OCI-LY7 (cell line): ENCODE measurements around the gene FUNDC2. TPM values are rescaled to one million over a fixed set of nuclear protein-coding genes. Genes with fewer than 3 reads are reported as not detected.

Source experiments
- BruUV-seq: library from RNA; stranded (reverse); fragments of 400-500 nt; replicated peaks from 2 replicates; lab custom pipeline; 2021; lab: Mats Ljungman, UMichigan
- CTCF ChIA-PET: fragments of 300-600 bp; sonication (Branson Sonifier 250); formaldehyde crosslinking; loops from one replicate; lab custom pipeline; 2022; ENCODE audit warnings: antibody characterized with exemption; ENCODE audit not compliant: unreplicated experiment; lab: Charles Lee
- POLR2A ChIA-PET: fragments of 300-600 bp; sonication (Branson Sonifier 250); formaldehyde crosslinking; loops from one replicate; lab custom pipeline; 2022; ENCODE audit warnings: antibody characterized with exemption; lab: Charles Lee
- DNase-seq: peaks from one replicate; pipeline ENCODE4 v3.0.0-alpha.2; 2015; ENCODE audit warnings: low spot score
- H2AFZ ChIP-seq: fragments of 200-600 bp; sonication (generic), shearing (Covaris generic); 2 replicates; pipeline ENCODE4 v1.6.1; 2014; ENCODE audit warnings: mild to moderate bottlenecking, antibody characterized with exemption, low read length, moderate library complexity
- H3K27ac ChIP-seq: fragments of 200-600 bp; sonication (generic); 2 replicates; pipeline ENCODE4 v1.5.1; 2014; ENCODE audit warnings: mixed run types, low read depth, mild to moderate bottlenecking, moderate library complexity, low read length, inconsistent platforms; ENCODE audit not compliant: poor library complexity, severe bottlenecking
- H3K36me3 ChIP-seq: fragments of 200-600 bp; sonication (generic); 2 replicates; pipeline ENCODE4 v1.6.1; 2014; ENCODE audit warnings: mild to moderate bottlenecking, antibody characterized with exemption, low read length, moderate library complexity, mixed read lengths; ENCODE audit not compliant: insufficient read depth
- H3K4me1 ChIP-seq: fragments of 200-600 bp; sonication (generic); 2 replicates; pipeline ENCODE4 v1.5.1; 2014; ENCODE audit warnings: mild to moderate bottlenecking, low read length; ENCODE audit not compliant: insufficient read depth, poor library complexity, severe bottlenecking
- H3K4me2 ChIP-seq: fragments of 200-600 bp; sonication (generic); 2 replicates; pipeline ENCODE4 v1.6.1; 2014; ENCODE audit warnings: mild to moderate bottlenecking, low read length
- H3K4me3 ChIP-seq: fragments of 200-600 bp; sonication (generic); 2 replicates; pipeline ENCODE4 v1.5.1; 2014; ENCODE audit warnings: mild to moderate bottlenecking, low read depth, low read length; ENCODE audit not compliant: poor library complexity, severe bottlenecking
- H3K79me2 ChIP-seq: fragments of 200-600 bp; sonication (generic); 2 replicates; pipeline ENCODE4 v1.6.1; 2016; ENCODE audit warnings: low read depth, mild to moderate bottlenecking, low read length, moderate library complexity, mixed read lengths; ENCODE audit not compliant: insufficient read depth
- H3K9me2 ChIP-seq: fragments of 200-600 bp; sonication (generic); 2 replicates; pipeline ENCODE4 v1.6.1; 2016; ENCODE audit warnings: mild to moderate bottlenecking, low read length, mixed read lengths; ENCODE audit not compliant: insufficient read depth
- H3K9me3 ChIP-seq: fragments of 200-600 bp; sonication (generic); 2 replicates; pipeline ENCODE4 v1.6.1; 2014; ENCODE audit warnings: mild to moderate bottlenecking, mixed run types, low read length, mixed read lengths
- H4K20me1 ChIP-seq: fragments of 200-600 bp; sonication (generic); 2 replicates; pipeline ENCODE4 v1.6.1; 2014; ENCODE audit warnings: mild to moderate bottlenecking, antibody characterized with exemption, low read length, moderate library complexity, mixed read lengths; ENCODE audit not compliant: insufficient read depth
- EZH2phosphoT487 ChIP-seq: fragments of 200-600 bp; sonication (generic); IDR thresholded peaks from 2 replicates; pipeline ENCODE4 v1.6.1; 2018; ENCODE audit warnings: low read depth, borderline replicate concordance, mild to moderate bottlenecking, mixed run types, antibody characterized with exemption, low read length, moderate library complexity, mixed read lengths
- intact Hi-C: fragments of 100-400 bp; cut with micrococcal nuclease; formaldehyde crosslinking; loops from one replicate; pipeline ENCODE4 v1.10.0; 2022; ENCODE audit not compliant: unreplicated experiment
- total RNA-seq, 2 experiments: library from RNA; depleted of rRNA in 1 of 2; stranded (reverse); fragments of >200 nt in 1 of 2; shearing (Covaris generic) in 1 of 2; gene quantifications; 2 replicates each; pipeline ENCODE4 v1.2.3, GENCODE V29; 2014 to 2022
- TF ChIP-seq, protein P1 (sequence below): fragments of 200-600 bp; sonication (generic); conservative IDR thresholded peaks from 2 replicates; pipeline ENCODE4 v1.5.1; 2014; ENCODE audit warnings: mild to moderate bottlenecking, antibody characterized with exemption, low read length, moderate library complexity, mixed read lengths

Gene FUNDC2
- total RNA-seq, 2 experiments from 2014 or later: 37.2 to 50.0 TPM

DNA sequence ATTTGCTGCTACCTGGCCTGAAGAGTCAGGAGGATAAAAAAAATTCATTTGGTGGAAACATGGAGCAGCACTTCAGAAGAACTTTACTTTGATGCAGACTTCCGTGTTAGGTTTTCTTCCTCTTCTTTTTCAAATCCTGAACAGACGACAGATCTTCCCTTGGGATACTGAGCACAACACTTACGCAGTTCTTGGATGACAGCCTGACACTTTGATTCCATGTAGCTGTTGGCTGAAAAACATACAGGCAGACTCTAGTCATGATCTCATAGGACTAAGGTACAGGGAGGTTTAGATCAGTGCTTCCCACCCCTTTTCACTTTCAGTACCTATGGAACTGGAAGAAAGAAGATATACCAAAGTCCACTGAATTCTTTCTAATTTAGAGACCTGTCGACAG is 35.1 kb downstream of the FUNDC2 start:
- H3K4me1 ChIP-seq: no peaks in the 10 kb centered on the region
- H3K9me3 ChIP-seq: no peaks in the 10 kb centered on the region
- TF ChIP-seq, protein P1, sequence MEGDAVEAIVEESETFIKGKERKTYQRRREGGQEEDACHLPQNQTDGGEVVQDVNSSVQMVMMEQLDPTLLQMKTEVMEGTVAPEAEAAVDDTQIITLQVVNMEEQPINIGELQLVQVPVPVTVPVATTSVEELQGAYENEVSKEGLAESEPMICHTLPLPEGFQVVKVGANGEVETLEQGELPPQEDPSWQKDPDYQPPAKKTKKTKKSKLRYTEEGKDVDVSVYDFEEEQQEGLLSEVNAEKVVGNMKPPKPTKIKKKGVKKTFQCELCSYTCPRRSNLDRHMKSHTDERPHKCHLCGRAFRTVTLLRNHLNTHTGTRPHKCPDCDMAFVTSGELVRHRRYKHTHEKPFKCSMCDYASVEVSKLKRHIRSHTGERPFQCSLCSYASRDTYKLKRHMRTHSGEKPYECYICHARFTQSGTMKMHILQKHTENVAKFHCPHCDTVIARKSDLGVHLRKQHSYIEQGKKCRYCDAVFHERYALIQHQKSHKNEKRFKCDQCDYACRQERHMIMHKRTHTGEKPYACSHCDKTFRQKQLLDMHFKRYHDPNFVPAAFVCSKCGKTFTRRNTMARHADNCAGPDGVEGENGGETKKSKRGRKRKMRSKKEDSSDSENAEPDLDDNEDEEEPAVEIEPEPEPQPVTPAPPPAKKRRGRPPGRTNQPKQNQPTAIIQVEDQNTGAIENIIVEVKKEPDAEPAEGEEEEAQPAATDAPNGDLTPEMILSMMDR: no peak
- TF ChIP-seq EZH2phosphoT487: no peak
- intact Hi-C loops: no loop called here
- no peaks in the 10 kb centered on the region for H3K79me2 ChIP-seq
- H3K4me3 ChIP-seq: no peak overlapping the region
- H3K9me2 ChIP-seq: no peaks in the 10 kb centered on the region
- no peaks in the 10 kb centered on the region for H4K20me1 ChIP-seq
- BruUV-seq: no TSS peak
- DNase-seq: no peak
- no peak overlapping the region for H3K27ac ChIP-seq
- peaks cover 38% of the 10 kb centered on the region for H3K36me3 ChIP-seq
- POLR2A ChIA-PET: interaction anchor here (1.0 to 1.2 kb wide), 2 partner anchors 9 to 62 kb away, joined by 3 read pairs; no protein-coding TSS in a partner anchor
- CTCF ChIA-PET: no interaction called here
- no peak overlapping the region for H3K4me2 ChIP-seq
- no peak overlapping the region for H2AFZ ChIP-seq

DNA sequence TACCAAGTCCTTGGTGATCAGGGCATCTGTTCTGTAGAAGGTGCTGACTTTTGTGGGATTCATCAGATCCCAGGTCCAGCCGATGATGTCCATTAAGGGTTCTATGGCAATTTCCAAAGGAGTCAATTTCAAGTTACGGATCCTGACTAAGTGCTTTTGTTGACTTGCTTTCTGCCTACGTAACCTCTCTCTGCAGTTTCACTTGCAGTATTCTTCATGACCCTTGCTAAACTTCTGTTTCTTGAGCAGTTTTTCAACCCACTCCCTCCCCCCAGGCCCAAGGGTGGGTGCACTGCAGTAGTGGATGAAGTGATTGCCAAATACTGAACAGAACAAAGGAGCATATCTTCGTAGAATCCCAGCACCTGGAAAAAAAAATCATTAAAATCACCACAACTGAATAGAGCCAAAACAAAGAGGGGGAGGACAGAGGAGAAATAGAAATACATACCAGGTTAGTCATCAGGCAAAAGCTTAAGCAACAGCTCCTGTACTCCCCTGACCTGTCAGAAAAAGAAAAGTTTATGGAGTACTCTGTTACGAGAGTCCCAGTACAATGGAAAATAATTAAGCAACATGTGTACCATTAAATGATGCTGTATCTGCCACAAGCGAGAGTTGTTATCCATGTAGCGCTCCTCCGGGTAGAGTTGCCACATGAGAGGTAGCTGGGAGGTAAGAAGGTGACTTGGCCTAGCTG is 38.5 kb downstream of the FUNDC2 start:
- no peaks in the 10 kb centered on the region for H3K9me3 ChIP-seq
- H2AFZ ChIP-seq: no peak overlapping the region
- H3K36me3 ChIP-seq: peaks cover 28% of the 10 kb centered on the region
- POLR2A ChIA-PET: no interaction called here
- no peak for DNase-seq
- CTCF ChIA-PET: no interaction called here
- H4K20me1 ChIP-seq: no peaks in the 10 kb centered on the region
- peaks cover 13% of the 10 kb centered on the region for H3K4me1 ChIP-seq
- no peak overlapping the region for H3K27ac ChIP-seq
- BruUV-seq: no TSS peak
- H3K4me3 ChIP-seq: no peak overlapping the region
- intact Hi-C loops: no loop called here
- TF ChIP-seq EZH2phosphoT487: no peak
- TF ChIP-seq, protein P1: no peak
- no peak overlapping the region for H3K4me2 ChIP-seq
- peaks cover 20% of the 10 kb centered on the region for H3K79me2 ChIP-seq
- no peaks in the 10 kb centered on the region for H3K9me2 ChIP-seq

DNA sequence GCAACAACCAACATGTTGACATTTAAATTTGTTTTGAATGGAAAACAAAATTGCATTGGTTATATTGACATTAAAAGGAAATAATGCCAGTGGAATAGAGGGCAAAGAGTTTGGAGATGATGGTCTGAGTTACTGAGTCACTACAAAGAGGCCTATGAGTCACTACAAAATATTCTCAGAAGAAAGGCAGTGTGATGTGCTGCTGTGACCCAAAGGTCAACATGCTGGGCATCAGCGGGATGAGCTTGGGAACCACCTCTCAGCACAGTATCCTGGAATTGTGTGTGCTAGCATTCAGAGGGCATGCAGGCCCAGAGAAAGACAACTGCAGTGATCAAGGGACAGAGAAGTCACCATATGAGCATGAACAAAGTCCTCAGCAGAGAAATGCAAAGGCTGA is 41.5 kb downstream of the FUNDC2 start:
- H3K79me2 ChIP-seq: peaks cover 42% of the 10 kb centered on the region
- no peaks in the 10 kb centered on the region for H4K20me1 ChIP-seq
- no peaks in the 10 kb centered on the region for H3K9me2 ChIP-seq
- peaks cover 10% of the 10 kb centered on the region; the same call in 1 of the 2 replicates for H3K36me3 ChIP-seq
- H3K9me3 ChIP-seq: no peaks in the 10 kb centered on the region
- H2AFZ ChIP-seq: no peak overlapping the region
- intact Hi-C loops: no loop called here
- TF ChIP-seq, protein P1: no peak
- no peak for TF ChIP-seq EZH2phosphoT487
- peaks cover 23% of the 10 kb centered on the region for H3K4me1 ChIP-seq
- peak overlapping the region; percentile 90 for H3K4me2 ChIP-seq
- BruUV-seq: no TSS peak
- no peak for DNase-seq
- H3K27ac ChIP-seq: no peak overlapping the region
- ChIA-PET POLR2A (no interaction called here), CTCF (no interaction called here)
- peak overlapping the region; percentile 94 for H3K4me3 ChIP-seq
